A549 (cell line): Measurements from ENCODE around the gene RAVER1. TPM values are rescaled to one million over a fixed set of nuclear protein-coding genes. Genes with fewer than 3 reads are reported as not detected.

Experiments
- ATAC-seq, 2 experiments: fragments of 200-7000 bp in 1 of 2; fragments of >200 bp in 1 of 2; cut with Nextera tagmentation in 1 of 2; cut with Tn5 transposase in 1 of 2; 3 replicates each; pipeline versions ENCODE4 v1.8.0 to v1.9.1; 2018 to 2020; ENCODE audit warnings: mild to moderate bottlenecking in 1 of 2, moderate library complexity in 1 of 2
- CTCF ChIA-PET: fragments of 300-600 bp; sonication (Branson Sonifier 250); formaldehyde crosslinking; extraction: SDS; loops from one replicate; lab custom pipeline; 2021; ENCODE audit warnings: antibody characterized with exemption, inconsistent platforms; lab: Yijun Ruan, JAX
- POLR2A ChIA-PET: fragments of 350-600 bp; formaldehyde crosslinking; extraction: SDS; loops from one replicate; lab custom pipeline; 2021; ENCODE audit warnings: antibody characterized with exemption, inconsistent platforms; lab: Yijun Ruan, JAX
- DNase-seq, 2 experiments: peaks; one replicate each; pipeline versions ENCODE4 v3.0.0 to v3.0.0-alpha.2; 2011 to 2016; ENCODE audit warnings: low read depth in 1 of 2, low spot score in 1 of 2
- FAIRE-seq: peaks from 2 replicates; lab custom pipeline; 2011; peaks lifted over from hg19 to GRCh38; lab: Jason Lieb, UNC
- H3K27ac ChIP-seq, 2 experiments: fragments of >200 bp; sonication (Bioruptor Twin); formaldehyde crosslinking; 3 replicates each; pipeline ENCODE4 v1.5.1; 2016 to 2017
- H3K4me1 ChIP-seq: fragments of >200 bp; sonication (Bioruptor Twin); formaldehyde crosslinking; 3 replicates; pipeline ENCODE4 v1.6.1; 2016
- H3K4me2 ChIP-seq: fragments of >200 bp; sonication (Bioruptor Twin); formaldehyde crosslinking; 3 replicates; pipeline ENCODE4 v1.6.1; 2016
- H3K4me3 ChIP-seq: fragments of >200 bp; sonication (Bioruptor Twin); formaldehyde crosslinking; 3 replicates; pipeline ENCODE4 v1.5.1; 2016
- H3K9me3 ChIP-seq: fragments of >200 bp; sonication (Bioruptor Twin); formaldehyde crosslinking; 3 replicates; pipeline ENCODE4 v1.6.1; 2016
- CHD4 ChIP-seq: fragments of 200-600 bp; sonication (generic); IDR thresholded peaks from 2 replicates; pipeline ENCODE4 v1.6.1; 2016; ENCODE audit warnings: antibody characterized with exemption, mild to moderate bottlenecking, borderline replicate concordance
- ESRRA ChIP-seq: fragments of 150-350 bp; IDR thresholded peaks from 2 replicates; pipeline ENCODE4 v1.6.1; 2014; ENCODE audit warnings: mild to moderate bottlenecking, low read length, borderline replicate concordance
- FOSB ChIP-seq: fragments of 250-450 bp; sonication (Bioruptor Pico); IDR thresholded peaks from 2 replicates; pipeline ENCODE4 v1.5.0; 2020; ENCODE audit warnings: mild to moderate bottlenecking, moderate library complexity
- FOSL2 ChIP-seq, 2 experiments: fragments of 450-650 bp in 1 of 2; fragments of >200 bp in 1 of 2; sonication (Bioruptor Twin) in 1 of 2; formaldehyde crosslinking; IDR thresholded peaks; 2 replicates each; pipeline versions ENCODE4 v1.5.0 to v1.6.1; 2016 to 2020; ENCODE audit warnings: mild to moderate bottlenecking in 1 of 2, moderate library complexity in 1 of 2
- FOXS1 ChIP-seq: fragments of 250-450 bp; sonication (Bioruptor Pico); IDR thresholded peaks from 2 replicates; pipeline ENCODE4 v1.5.0; 2020; ENCODE audit warnings: mild to moderate bottlenecking, moderate library complexity
- HEYL ChIP-seq: fragments of 250-450 bp; sonication (Bioruptor Pico); IDR thresholded peaks from 2 replicates; pipeline ENCODE4 v1.8.0; 2021; ENCODE audit warnings: mild to moderate bottlenecking, moderate library complexity
- KDM1A ChIP-seq: fragments of 200-600 bp; sonication (generic); IDR thresholded peaks from 2 replicates; pipeline ENCODE4 v1.6.1; 2016; ENCODE audit warnings: low read depth, mild to moderate bottlenecking
- MAFK ChIP-seq: fragments of 450-650 bp; IDR thresholded peaks from 2 replicates; pipeline ENCODE4 v1.6.1; 2014; ENCODE audit not compliant: partially characterized antibody
- MYC ChIP-seq: IDR thresholded peaks from 2 replicates; pipeline ENCODE4 v1.6.1; 2012; ENCODE audit warnings: mild to moderate bottlenecking, inconsistent platforms, low read length, improper control_type of control experiment, borderline replicate concordance
- NR3C1 ChIP-seq: fragments of >200 bp; sonication (Bioruptor Twin); formaldehyde crosslinking; IDR thresholded peaks from 3 replicates; pipeline ENCODE4 v1.6.1; 2017
- RARB ChIP-seq: fragments of 250-450 bp; sonication (Bioruptor Pico); IDR thresholded peaks from 2 replicates; pipeline ENCODE4 v1.8.0; 2021; ENCODE audit warnings: mild to moderate bottlenecking, moderate library complexity
- RCOR1 ChIP-seq: fragments of 150-350 bp; IDR thresholded peaks from 2 replicates; pipeline ENCODE4 v1.6.1; 2014; ENCODE audit warnings: antibody characterized with exemption, low read length, low read depth
- RFX5 ChIP-seq: fragments of 450-650 bp; IDR thresholded peaks from 2 replicates; pipeline ENCODE4 v1.7.1; 2014; ENCODE audit warnings: antibody characterized with exemption, mild to moderate bottlenecking, moderate library complexity
- TFCP2L1 ChIP-seq: fragments of 250-450 bp; sonication (Bioruptor Pico); IDR thresholded peaks from 2 replicates; pipeline ENCODE4 v1.5.0; 2021; ENCODE audit warnings: mild to moderate bottlenecking
- ZFP36 ChIP-seq: fragments of 450-650 bp; IDR thresholded peaks from 2 replicates; pipeline ENCODE4 v1.6.1; 2014; ENCODE audit warnings: borderline replicate concordance; ENCODE audit not compliant: partially characterized antibody
- ZSCAN20 ChIP-seq: fragments of 250-450 bp; sonication (Bioruptor Pico); IDR thresholded peaks from 2 replicates; pipeline ENCODE4 v1.8.0; 2022; ENCODE audit warnings: mild to moderate bottlenecking, moderate library complexity
- WGBS: methylation state at CpG from one replicate; pipeline ENCODE4 v1.1.6; 2017; ENCODE audit errors: missing lambda C conversion rate; 5-methylcytosine and 5-hydroxymethylcytosine counted together
- polyA plus RNA-seq, 4 experiments: library from polyadenylated mRNA; depleted of rRNA in 3 of 4; stranded (reverse); fragments of >200 nt; fragmentation: RNase III in 1 of 4; extraction: RNeasy Plus Mini Kit Qiagen cat#74134 plus additional on column Dnase treatment in 1 of 4; gene quantifications; 2 replicates in 3 of 4; 3 replicates in 1 of 4; pipeline ENCODE4 v1.2.3, GENCODE V29; 2011 to 2017
- TF ChIP-seq, protein P1 (sequence below): IDR thresholded peaks from 2 replicates; pipeline ENCODE4 v1.6.1; 2012
- TF ChIP-seq, protein P2 (sequence below): fragments of 250-450 bp; sonication (Bioruptor Pico); IDR thresholded peaks from 2 replicates; pipeline ENCODE4 v1.5.0; 2021; ENCODE audit warnings: mild to moderate bottlenecking, moderate library complexity, borderline replicate concordance
- TF ChIP-seq, protein P3 (sequence below): IDR thresholded peaks from 2 replicates; pipeline ENCODE4 v1.6.1; 2012; ENCODE audit warnings: low read depth, borderline replicate concordance
- TF ChIP-seq, protein P4 (sequence below): fragments of 200-600 bp; sonication (generic); IDR thresholded peaks from 2 replicates; pipeline ENCODE4 v1.6.1; 2016; ENCODE audit warnings: antibody characterized with exemption, mild to moderate bottlenecking, moderate library complexity
- TF ChIP-seq, protein P5 (sequence below): fragments of 450-650 bp; IDR thresholded peaks from 2 replicates; pipeline ENCODE4 v1.6.1; 2014; ENCODE audit warnings: antibody characterized with exemption

Gene RAVER1
- polyA plus RNA-seq, 2 of the 4 experiments (the other 2 are of a cell fraction): 1.8 to 22.1 TPM

DNA sequence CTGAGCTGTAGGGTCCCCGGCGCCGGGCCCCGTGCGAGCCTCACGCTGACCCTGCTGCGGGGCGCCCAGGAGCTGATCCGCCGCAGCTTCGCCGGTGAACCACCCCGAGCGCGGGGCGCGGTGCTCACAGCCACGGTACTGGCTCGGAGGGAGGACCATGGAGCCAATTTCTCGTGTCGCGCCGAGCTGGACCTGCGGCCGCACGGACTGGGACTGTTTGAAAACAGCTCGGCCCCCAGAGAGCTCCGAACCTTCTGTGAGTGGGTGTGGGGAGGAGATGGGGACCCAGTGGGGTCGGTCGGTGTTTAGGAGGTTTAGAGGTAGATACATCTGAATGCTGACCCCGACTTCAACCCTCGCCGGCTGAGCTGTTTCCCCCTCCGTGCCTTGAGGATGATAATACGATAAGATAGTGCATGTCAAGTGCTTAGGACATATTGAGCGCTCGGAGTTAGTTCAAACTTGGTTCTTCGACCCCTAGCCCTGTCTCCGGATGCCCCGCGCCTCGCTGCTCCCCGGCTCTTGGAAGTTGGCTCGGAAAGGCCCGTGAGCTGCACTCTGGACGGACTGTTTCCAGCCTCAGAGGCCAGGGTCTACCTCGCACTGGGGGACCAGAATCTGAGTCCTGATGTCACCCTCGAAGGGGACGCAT is 41.6 kb downstream of the RAVER1 start:
- H3K4me1 ChIP-seq: peaks cover 16% of the 10 kb centered on the region
- H3K4me3 ChIP-seq: peak overlapping the region; percentile 52
- FAIRE-seq: no peak
- POLR2A ChIA-PET: no interaction called here
- 10% methylated on average over 11 of the region's 49 CpGs for WGBS
- peak overlapping the region; percentile 97 for H3K4me2 ChIP-seq
- CTCF ChIA-PET: interaction anchor here (0.9 to 1.6 kb wide), 3 partner anchors 33 to 99 kb away, joined by 4 to 6 read pairs (median 5); no protein-coding TSS in a partner anchor
- peak; percentile 1 to 14; a peak in 4 of 6 replicates for ATAC-seq
- H3K27ac ChIP-seq: peak overlapping the region in 1 of 2 experiments; percentile 70; a peak in 2 of 6 replicates
- no peaks in the 10 kb centered on the region for H3K9me3 ChIP-seq
- TF ChIP-seq ESRRA (no peak), NR3C1 (no peak), FOXS1 (CRISPR knock-in tag) (no peak), ZSCAN20 (no peak), RARB (CRISPR knock-in tag) (no peak), MYC (no peak), RCOR1 (no peak)
- TF ChIP-seq, protein P1, sequence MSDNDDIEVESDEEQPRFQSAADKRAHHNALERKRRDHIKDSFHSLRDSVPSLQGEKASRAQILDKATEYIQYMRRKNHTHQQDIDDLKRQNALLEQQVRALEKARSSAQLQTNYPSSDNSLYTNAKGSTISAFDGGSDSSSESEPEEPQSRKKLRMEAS: peak; percentile 39; the same call in 1 of the 2 replicates
- no peak for DNase-seq

DNA sequence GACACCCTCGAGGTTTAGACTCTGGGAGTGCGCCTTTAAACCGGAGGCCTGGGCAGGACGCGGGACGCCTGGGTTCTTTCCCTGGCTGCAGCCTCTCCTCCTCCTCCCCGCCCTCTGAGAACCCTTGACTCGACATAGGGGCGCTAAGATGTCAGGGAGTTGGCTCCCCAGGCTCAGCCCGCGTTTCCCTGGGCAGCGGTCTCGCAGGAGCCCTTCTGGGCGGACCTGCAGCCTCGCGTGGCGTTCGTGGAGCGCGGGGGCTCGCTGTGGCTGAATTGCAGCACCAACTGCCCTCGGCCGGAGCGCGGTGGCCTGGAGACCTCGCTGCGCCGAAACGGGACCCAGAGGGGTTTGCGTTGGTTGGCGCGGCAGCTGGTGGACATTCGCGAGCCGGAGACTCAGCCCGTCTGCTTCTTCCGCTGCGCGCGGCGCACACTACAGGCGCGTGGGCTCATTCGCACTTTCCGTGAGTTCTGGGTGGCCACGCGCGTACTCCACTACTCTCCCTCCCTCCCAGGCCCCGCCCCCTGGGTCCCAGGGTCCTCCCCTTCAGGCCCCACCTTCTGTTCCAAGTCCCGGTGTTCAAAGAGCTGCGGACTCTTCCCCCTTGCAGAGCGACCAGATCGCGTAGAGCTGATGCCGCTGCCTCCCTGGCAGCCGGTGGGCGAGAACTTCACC is 42.3 kb downstream of the RAVER1 start:
- peak in 1 of 2 experiments; percentile 58 for DNase-seq
- H3K4me3 ChIP-seq: peak overlapping the region; percentile 52
- TF ChIP-seq, protein P2, sequence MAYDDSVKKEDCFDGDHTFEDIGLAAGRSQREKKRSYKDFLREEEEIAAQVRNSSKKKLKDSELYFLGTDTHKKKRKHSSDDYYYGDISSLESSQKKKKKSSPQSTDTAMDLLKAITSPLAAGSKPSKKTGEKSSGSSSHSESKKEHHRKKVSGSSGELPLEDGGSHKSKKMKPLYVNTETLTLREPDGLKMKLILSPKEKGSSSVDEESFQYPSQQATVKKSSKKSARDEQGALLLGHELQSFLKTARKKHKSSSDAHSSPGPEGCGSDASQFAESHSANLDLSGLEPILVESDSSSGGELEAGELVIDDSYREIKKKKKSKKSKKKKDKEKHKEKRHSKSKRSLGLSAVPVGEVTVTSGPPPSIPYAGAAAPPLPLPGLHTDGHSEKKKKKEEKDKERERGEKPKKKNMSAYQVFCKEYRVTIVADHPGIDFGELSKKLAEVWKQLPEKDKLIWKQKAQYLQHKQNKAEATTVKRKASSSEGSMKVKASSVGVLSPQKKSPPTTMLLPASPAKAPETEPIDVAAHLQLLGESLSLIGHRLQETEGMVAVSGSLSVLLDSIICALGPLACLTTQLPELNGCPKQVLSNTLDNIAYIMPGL: no peak
- TF ChIP-seq, protein P3, sequence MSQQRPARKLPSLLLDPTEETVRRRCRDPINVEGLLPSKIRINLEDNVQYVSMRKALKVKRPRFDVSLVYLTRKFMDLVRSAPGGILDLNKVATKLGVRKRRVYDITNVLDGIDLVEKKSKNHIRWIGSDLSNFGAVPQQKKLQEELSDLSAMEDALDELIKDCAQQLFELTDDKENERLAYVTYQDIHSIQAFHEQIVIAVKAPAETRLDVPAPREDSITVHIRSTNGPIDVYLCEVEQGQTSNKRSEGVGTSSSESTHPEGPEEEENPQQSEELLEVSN: peak; percentile 59
- TF ChIP-seq KDM1A (no peak), ZFP36 (no peak), RFX5 (no peak), FOSL2 (IDR thresholded peaks at IDR 0.05) (no peak), FOSL2 (CRISPR knock-in tag; IDR thresholded peaks at IDR 0.05) (no peak)
- TF ChIP-seq, protein P1: peak; percentile 62
- 6% methylated on average over 7 of the region's 57 CpGs for WGBS
- no peaks in the 10 kb centered on the region for H3K9me3 ChIP-seq
- ATAC-seq: peak; percentile 47 to 67; a peak in 5 of 6 replicates
- H3K4me2 ChIP-seq: peak overlapping the region; percentile 97
- peaks cover 16% of the 10 kb centered on the region for H3K4me1 ChIP-seq
- ChIA-PET CTCF (interaction anchor here (0.9 to 1.6 kb wide), 3 partner anchors 32 to 100 kb away, joined by 4 to 6 read pairs (median 5); no protein-coding TSS in a partner anchor), POLR2A (no interaction called here)
- peak overlapping the region in 1 of 2 experiments; percentile 70; a peak in 2 of 6 replicates for H3K27ac ChIP-seq
- FAIRE-seq: no peak

DNA sequence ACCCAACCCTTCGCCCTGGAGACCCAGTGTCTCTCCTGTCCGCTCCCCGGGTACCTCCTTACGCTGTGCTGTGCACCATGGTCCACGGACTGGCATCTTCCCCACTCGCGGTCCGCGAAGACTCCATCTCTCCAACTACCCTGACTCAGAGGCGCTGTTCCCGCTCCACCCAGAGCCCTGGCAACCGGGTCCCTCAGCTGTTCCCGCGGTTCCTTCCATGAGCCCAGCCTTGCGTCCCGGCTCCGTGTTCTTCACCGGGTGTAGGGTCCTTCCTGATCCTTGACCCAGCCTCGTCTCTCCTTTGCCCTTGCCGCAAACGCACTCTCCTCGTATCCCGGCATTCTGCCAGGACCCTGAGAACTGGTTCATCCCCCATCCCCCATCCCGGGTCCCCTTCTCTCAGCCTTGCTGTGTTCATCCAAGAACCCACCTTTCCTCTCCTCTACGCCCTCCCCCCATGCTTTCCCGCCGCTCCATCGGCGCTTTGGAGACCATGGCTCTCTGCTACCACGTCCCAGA is 42.9 kb downstream of the RAVER1 start:
- DNase-seq: no peak
- WGBS: 5% methylated on average over 27 of the region's 30 CpGs
- ChIA-PET CTCF (interaction anchor here (0.6 to 1.1 kb wide), 3 partner anchors 22 to 100 kb away, joined by 3 to 4 read pairs (median 3); no protein-coding TSS in a partner anchor), POLR2A (interaction anchor here (0.6 to 2.0 kb wide), 2 partner anchors 31 to 43 kb away, joined by 3 to 6 read pairs; partner anchors contain the start of gene RAVER1)
- peak overlapping the region; percentile 97 for H3K4me2 ChIP-seq
- peak overlapping the region; percentile 52 for H3K4me3 ChIP-seq
- peaks cover 16% of the 10 kb centered on the region for H3K4me1 ChIP-seq
- H3K9me3 ChIP-seq: no peaks in the 10 kb centered on the region
- ATAC-seq: peak; percentile 6 to 15; a peak in 4 of 6 replicates
- no peak for FAIRE-seq
- peak overlapping the region in 1 of 2 experiments; percentile 81; a peak in 3 of 6 replicates for H3K27ac ChIP-seq
- TF ChIP-seq, protein P4, sequence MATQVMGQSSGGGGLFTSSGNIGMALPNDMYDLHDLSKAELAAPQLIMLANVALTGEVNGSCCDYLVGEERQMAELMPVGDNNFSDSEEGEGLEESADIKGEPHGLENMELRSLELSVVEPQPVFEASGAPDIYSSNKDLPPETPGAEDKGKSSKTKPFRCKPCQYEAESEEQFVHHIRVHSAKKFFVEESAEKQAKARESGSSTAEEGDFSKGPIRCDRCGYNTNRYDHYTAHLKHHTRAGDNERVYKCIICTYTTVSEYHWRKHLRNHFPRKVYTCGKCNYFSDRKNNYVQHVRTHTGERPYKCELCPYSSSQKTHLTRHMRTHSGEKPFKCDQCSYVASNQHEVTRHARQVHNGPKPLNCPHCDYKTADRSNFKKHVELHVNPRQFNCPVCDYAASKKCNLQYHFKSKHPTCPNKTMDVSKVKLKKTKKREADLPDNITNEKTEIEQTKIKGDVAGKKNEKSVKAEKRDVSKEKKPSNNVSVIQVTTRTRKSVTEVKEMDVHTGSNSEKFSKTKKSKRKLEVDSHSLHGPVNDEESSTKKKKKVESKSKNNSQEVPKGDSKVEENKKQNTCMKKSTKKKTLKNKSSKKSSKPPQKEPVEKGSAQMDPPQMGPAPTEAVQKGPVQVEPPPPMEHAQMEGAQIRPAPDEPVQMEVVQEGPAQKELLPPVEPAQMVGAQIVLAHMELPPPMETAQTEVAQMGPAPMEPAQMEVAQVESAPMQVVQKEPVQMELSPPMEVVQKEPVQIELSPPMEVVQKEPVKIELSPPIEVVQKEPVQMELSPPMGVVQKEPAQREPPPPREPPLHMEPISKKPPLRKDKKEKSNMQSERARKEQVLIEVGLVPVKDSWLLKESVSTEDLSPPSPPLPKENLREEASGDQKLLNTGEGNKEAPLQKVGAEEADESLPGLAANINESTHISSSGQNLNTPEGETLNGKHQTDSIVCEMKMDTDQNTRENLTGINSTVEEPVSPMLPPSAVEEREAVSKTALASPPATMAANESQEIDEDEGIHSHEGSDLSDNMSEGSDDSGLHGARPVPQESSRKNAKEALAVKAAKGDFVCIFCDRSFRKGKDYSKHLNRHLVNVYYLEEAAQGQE: no peak
- TF ChIP-seq RARB (CRISPR knock-in tag) (no peak), HEYL (CRISPR knock-in tag) (no peak), TFCP2L1 (CRISPR knock-in tag) (no peak), FOSB (CRISPR knock-in tag) (no peak), MAFK (no peak), CHD4 (no peak)
- TF ChIP-seq, protein P5, sequence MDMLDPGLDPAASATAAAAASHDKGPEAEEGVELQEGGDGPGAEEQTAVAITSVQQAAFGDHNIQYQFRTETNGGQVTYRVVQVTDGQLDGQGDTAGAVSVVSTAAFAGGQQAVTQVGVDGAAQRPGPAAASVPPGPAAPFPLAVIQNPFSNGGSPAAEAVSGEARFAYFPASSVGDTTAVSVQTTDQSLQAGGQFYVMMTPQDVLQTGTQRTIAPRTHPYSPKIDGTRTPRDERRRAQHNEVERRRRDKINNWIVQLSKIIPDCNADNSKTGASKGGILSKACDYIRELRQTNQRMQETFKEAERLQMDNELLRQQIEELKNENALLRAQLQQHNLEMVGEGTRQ: no peak
